ENCODE measurements around the gene NAV2.

- TF ChIP-seq CTCF (conservative IDR thresholded peaks at IDR 0.05; ENCODE audit: low read depth in 2 of 2) (no peak), REST (IDR thresholded peaks at IDR 0.05; ENCODE audit: unreplicated experiment) (no peak), POLR2AphosphoS5 (IDR thresholded peaks at IDR 0.05; ENCODE audit: low read depth) (no peak), EZH2 (IDR thresholded peaks at IDR 0.05; ENCODE audit: low read depth, unreplicated experiment) (no peak), ETS1 (IDR thresholded peaks at IDR 0.05) (no peak), EZH2phosphoT487 (IDR thresholded peaks at IDR 0.05; ENCODE audit: unreplicated experiment) (no peak), NANOG (IDR thresholded peaks at IDR 0.05; ENCODE audit: borderline replicate concordance) (no peak), CREB1 (CRISPR knock-in tag; IDR thresholded peaks at IDR 0.05; ENCODE audit: low read depth) (no peak), JUNB (IDR thresholded peaks at IDR 0.05; ENCODE audit: unreplicated experiment) (no peak), ZNF114 (CRISPR knock-in tag; IDR thresholded peaks at IDR 0.05) (no peak)
Measured at GRCh38 chr11:19802773-19803293, 90.2 kb downstream of the NAV2 start.

All from GM23338 (cell line).